ENCODE measurements around the gene NLE1. TPM values are rescaled to one million over a fixed set of nuclear protein-coding genes. Genes with fewer than 3 reads are reported as not detected.
"Not testable (repeated sequence)": the region's sequence is repeated elsewhere in the genome, so short reads cannot be mapped to it uniquely, and the experiment has no call there.

Gene NLE1
- total and polyA plus RNA-seq, 10 donors: 5.8 to 17.3 (median 11.7) TPM

- H3K36me3 ChIP-seq: no peaks in the 10 kb centered on the region
- intact Hi-C loops (cut with DNase I; ENCODE audit: low total_unique reads): loop anchor here (5.0 to 10.0 kb wide), 2 partner anchors 70 to 362 kb away; partner anchors contain the start of genes SLFN12L and SLFN5
- no peak for DNase-seq
- WGBS, 5 donors: 87 to 98% (median 90%) methylated on average over 2 of the region's 2 CpGs
- peaks cover 0 to 31% (median 12%) of the 10 kb centered on the region in 6 donors for H3K4me1 ChIP-seq
- H3K27me3 ChIP-seq (replicated peaks in 1 of 7): no peaks in the 10 kb centered on the region
- H3K27ac ChIP-seq: no peak overlapping the region
- no peak for TF ChIP-seq POLR2A (IDR thresholded peaks at IDR 0.05)
- TF ChIP-seq POLR2AphosphoS5 (IDR thresholded peaks at IDR 0.05): no peak
- TF ChIP-seq, protein P1, sequence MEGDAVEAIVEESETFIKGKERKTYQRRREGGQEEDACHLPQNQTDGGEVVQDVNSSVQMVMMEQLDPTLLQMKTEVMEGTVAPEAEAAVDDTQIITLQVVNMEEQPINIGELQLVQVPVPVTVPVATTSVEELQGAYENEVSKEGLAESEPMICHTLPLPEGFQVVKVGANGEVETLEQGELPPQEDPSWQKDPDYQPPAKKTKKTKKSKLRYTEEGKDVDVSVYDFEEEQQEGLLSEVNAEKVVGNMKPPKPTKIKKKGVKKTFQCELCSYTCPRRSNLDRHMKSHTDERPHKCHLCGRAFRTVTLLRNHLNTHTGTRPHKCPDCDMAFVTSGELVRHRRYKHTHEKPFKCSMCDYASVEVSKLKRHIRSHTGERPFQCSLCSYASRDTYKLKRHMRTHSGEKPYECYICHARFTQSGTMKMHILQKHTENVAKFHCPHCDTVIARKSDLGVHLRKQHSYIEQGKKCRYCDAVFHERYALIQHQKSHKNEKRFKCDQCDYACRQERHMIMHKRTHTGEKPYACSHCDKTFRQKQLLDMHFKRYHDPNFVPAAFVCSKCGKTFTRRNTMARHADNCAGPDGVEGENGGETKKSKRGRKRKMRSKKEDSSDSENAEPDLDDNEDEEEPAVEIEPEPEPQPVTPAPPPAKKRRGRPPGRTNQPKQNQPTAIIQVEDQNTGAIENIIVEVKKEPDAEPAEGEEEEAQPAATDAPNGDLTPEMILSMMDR (IDR thresholded peaks at IDR 0.05 in 8 of 11, conservative IDR thresholded peaks at IDR 0.05 in 3 of 11): no peak
- H3K4me3 ChIP-seq: no peak overlapping the region
- H3K9me3 ChIP-seq: peaks cover 0 to 2% (median 0%) of the 10 kb centered on the region in 8 donors
Observed at GRCh38 chr17:35174835-35175334, 32.8 kb upstream of the NLE1 start.

- not testable (repeated sequence) for H3K36me3 ChIP-seq; H3K9me3 ChIP-seq; H3K27me3 ChIP-seq (replicated peaks in 1 of 7); H3K4me3 ChIP-seq; DNase-seq
- peaks cover 0 to 25% (median 12%) of the 10 kb centered on the region in 6 donors for H3K4me1 ChIP-seq
- WGBS, 5 donors: 90 to 96% (median 91%) methylated on average over 3 of the region's 3 CpGs
- intact Hi-C loops (cut with DNase I; ENCODE audit: low total_unique reads): loop anchor here (5.0 to 10.0 kb wide), 2 partner anchors 72 to 365 kb away; partner anchors contain the start of genes SLFN12L and SLFN5
- peak overlapping the region in 4 of 8 donors; percentile 4 to 20 (median 10) for H3K27ac ChIP-seq
Observed at GRCh38 chr17:35172321-35172720, 30.2 kb upstream of the NLE1 start.

- intact Hi-C loops (cut with DNase I; ENCODE audit: low total_unique reads): loop anchor here (5.0 to 10.0 kb wide), 2 partner anchors 73 to 365 kb away; partner anchors contain the start of genes SLFN12L and SLFN5
Observed at GRCh38 chr17:35171834-35172233, 29.7 kb upstream of the NLE1 start.

DNA sequence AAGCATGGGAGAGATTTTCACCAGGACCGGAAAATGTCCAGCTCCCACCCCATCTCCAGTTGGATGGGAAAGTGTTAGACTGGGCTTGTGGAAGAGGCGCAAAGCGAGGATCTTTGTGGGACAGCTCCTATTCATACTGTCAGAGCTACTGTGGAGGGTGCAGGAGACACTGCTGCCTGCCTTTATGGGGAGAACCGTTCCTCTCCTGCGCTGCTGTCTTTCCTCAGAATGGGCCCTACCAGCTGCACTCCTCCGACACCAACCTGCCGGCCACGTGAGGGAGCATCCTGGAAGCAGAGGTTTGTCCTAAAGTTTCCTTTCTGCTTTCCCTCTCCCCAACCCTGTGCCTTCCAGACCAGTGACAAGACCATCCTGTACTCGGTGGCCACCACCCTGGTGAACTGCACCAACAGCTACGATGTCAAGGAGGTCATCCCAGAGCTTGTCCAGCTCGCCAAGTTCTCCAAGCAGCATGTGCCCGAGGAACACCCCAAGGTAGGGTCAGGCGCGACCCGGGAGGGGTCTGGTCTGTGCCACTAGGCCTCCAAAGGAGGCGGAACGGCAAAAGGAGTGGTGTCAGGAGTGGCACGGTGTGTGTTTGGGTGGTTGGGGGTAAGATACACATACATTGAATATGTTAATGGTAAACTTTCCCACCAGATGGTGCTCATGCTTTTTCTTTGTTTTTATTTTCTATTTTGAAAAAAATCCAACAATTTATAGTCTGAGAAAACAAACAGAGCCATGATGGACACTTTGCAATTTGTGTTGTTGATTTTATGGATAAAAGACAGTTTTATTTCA is 29.1 kb upstream of the NLE1 start:
- Histone ChIP-seq H3K4me3 (no peak overlapping the region), H3K27ac (peak overlapping the region in 4 of 8 donors; percentile 4 to 20 (median 10)), H3K9me3 (no peaks in the 10 kb centered on the region), H3K4me1 (peaks cover 0 to 20% (median 10%) of the 10 kb centered on the region in 6 donors), H3K36me3 (no peaks in the 10 kb centered on the region), H3K27me3 (replicated peaks in 1 of 7) (no peaks in the 10 kb centered on the region)
- intact Hi-C loops (cut with DNase I; ENCODE audit: low total_unique reads): loop anchor here (5.0 to 10.0 kb wide), 2 partner anchors 74 to 366 kb away; partner anchors contain the start of genes SLFN12L and SLFN5
- DNase-seq: no peak
- WGBS, 5 donors: 65 to 81% (median 73%) methylated on average over 18 of the region's 18 CpGs
- TF ChIP-seq POLR2A (IDR thresholded peaks at IDR 0.05): no peak
- TF ChIP-seq, protein P1 (IDR thresholded peaks at IDR 0.05 in 8 of 11, conservative IDR thresholded peaks at IDR 0.05 in 3 of 11): peak in 10 of 11 experiments; percentile 35 to 69 (median 50)
- TF ChIP-seq POLR2AphosphoS5 (IDR thresholded peaks at IDR 0.05): no peak

More at GRCh38 chr17:35171834-35172233, 29.7 kb upstream of the NLE1 start:
- DNase-seq: no peak
- no peak for TF ChIP-seq POLR2A (IDR thresholded peaks at IDR 0.05)
- TF ChIP-seq, protein P1 (IDR thresholded peaks at IDR 0.05 in 8 of 11, conservative IDR thresholded peaks at IDR 0.05 in 3 of 11): no peak
- Histone ChIP-seq H3K27me3 (replicated peaks in 1 of 7) (no peaks in the 10 kb centered on the region), H3K27ac (peak overlapping the region in 4 of 8 donors; percentile 4 to 20 (median 10)), H3K4me3 (no peak overlapping the region), H3K4me1 (peaks cover 0 to 20% (median 10%) of the 10 kb centered on the region in 6 donors), H3K36me3 (no peaks in the 10 kb centered on the region), H3K9me3 (no peaks in the 10 kb centered on the region)
- whole genome bisulfite sequencing, 5 donors: 33 to 51% (median 47%) methylated on average over 2 of the region's 2 CpGs

Data from spleen (tissue), 11 donors.